CD4-positive, alpha-beta T cell treated with Interleukin-12 subunit alpha and Interleukin-12 subunit beta, for 1 hour (primary cell): ENCODE data around the gene DCTN1.

ENCODE experiments used
- DNase-seq: peaks from one replicate; pipeline ENCODE4 v3.0.0-alpha.2; 2020

Gene DCTN1

DNA sequence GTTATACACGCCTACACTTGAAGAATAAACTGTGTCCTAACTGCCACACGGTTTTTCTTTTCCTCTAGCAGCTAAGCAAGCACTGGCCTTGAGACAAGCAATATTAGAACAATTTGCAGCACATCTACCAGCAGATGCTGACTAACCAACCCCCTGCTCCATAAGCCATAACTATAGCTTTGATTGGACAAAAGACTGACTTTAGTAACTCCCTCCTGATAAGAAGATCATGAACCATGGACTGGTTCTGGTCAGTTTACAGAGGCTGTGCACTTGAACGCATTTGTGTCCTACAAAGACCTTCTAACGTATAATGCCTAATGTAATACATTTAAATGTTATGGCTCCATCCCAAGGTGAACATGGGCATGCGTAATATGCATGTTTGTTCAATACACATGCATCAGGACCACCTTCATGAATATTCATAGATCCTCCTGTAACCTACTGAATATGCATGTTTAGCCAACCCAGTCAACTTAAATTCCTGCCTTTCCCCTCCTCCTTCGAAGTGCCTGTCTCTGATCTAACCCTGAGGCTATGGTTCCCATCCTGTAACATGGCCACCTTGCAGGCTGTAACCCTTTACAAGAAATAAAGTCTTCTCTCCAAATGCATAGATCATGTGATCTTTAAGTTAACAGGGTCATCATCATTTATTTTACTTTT is 63.4 kb downstream of the DCTN1 start:
- no peak for DNase-seq

DNA sequence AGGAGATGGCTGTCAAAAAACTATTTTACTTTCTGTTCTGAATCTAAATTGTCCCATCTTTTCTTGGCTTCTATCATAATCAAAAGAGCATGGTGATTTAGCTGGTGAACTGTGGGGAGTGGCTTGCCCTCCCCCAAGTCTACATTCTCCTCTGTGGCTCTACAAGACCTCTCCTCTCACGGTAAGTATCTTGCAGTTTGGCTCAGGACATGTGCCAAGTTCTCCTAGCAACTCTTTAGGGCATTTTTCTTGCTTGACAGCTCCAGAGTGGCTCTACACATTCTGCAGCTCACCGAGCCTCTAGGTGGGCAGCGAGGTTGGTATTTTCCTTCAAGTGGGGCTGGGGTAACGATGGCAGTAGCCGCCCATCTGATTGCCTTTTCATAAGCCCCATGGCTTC is 66.0 kb downstream of the DCTN1 start:
- DNase-seq = no peak

DNA sequence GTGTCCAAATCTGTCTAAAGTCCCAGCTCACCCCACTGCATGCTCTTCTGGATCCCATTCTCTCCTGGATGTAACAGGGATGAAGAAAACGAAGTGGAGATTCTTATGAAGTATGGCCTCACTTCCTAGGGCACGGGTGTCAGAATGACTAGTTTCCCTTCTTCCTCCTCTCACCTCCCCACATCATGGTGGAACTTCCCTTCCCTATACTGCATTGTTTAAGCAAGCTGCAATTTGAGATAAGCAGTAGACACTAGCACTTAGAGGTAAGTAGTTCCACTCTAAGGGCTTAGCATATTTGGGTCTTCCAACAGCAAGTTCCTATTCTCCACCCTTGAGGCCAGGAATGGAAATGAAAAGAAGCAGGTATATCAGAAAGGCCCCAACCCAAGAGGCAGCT is 66.6 kb downstream of the DCTN1 start:
- DNase-seq = no peak

DNA sequence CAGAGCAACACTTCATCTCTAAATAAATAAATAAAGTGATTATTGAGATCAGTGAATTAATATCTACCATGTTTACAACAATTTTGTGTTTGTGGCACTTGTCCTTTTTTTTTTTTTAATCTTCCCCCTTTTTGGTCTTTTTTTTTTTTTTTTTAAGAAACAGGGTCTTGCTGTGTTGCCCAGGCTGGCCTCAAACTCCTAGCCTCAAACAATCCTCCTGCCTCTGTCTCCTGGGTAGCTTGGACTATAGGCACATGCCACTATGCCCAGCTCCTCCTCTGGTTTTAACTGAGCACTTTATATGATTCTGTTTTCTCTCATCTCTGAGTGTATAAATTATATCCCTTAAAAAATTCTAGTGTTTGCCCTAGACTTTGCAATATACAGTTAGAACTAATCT is 67.2 kb downstream of the DCTN1 start:
- no peak for DNase-seq
